Coronary artery (tissue), 2 donors: ENCODE measurements around the gene LTC4S.
A peak's percentile ranks its signal among the peaks of the same experiment; 100 is the strongest.

ENCODE experiments used
- DNase-seq: peaks from one replicate; pipeline ENCODE4 v3.0.0-alpha.2; 2017; ENCODE audit warnings: low spot score
- H3K27ac ChIP-seq, 2 donors: fragments of 200-600 bp; sonication (generic); one replicate each; pipeline ENCODE4 v1.5.1; 2016 to 2019
- H3K4me3 ChIP-seq: fragments of 200-600 bp; sonication (generic); 2 replicates; pipeline ENCODE4 v1.5.1; 2016; ENCODE audit warnings: mild to moderate bottlenecking, moderate library complexity
- CTCF ChIP-seq: fragments of 200-600 bp; sonication (generic); IDR thresholded peaks from one replicate; pipeline ENCODE4 v1.5.1; 2019; ENCODE audit warnings: antibody characterized with exemption

The LTC4S gene

GRCh38 chr5:179812135-179812825, 18.5 kb downstream of the LTC4S start:
- Histone ChIP-seq H3K27ac (no peak overlapping the region), H3K4me3 (no peak overlapping the region)
- DNase-seq, result no peak
- no peak for TF ChIP-seq CTCF

- H3K27ac ChIP-seq, result no peak overlapping the region
- no peak for TF ChIP-seq CTCF
- DNase-seq, result no peak
- H3K4me3 ChIP-seq, result no peak overlapping the region
Measured at GRCh38 chr5:179812997-179813607, 19.3 kb downstream of the LTC4S start.

- DNase-seq, result no peak
- Histone ChIP-seq H3K4me3 (no peak overlapping the region), H3K27ac (no peak overlapping the region)
- TF ChIP-seq CTCF, result no peak
Measured at GRCh38 chr5:179814090-179814489, 20.3 kb downstream of the LTC4S start.

GRCh38 chr5:179815491-179816249, 21.9 kb downstream of the LTC4S start:
- TF ChIP-seq CTCF, result no peak
- Histone ChIP-seq H3K4me3 (no peak overlapping the region), H3K27ac (no peak overlapping the region)
- DNase-seq, result no peak

GRCh38 chr5:179816401-179816795, 22.6 kb downstream of the LTC4S start:
- TF ChIP-seq CTCF, result no peak
- peak overlapping the region; percentile 75 for H3K4me3 ChIP-seq
- H3K27ac ChIP-seq, result peak overlapping the region; percentile 47 to 55
- no peak for DNase-seq

- peak overlapping the region; percentile 75 for H3K4me3 ChIP-seq
- no peak for DNase-seq
- no peak for TF ChIP-seq CTCF
- H3K27ac ChIP-seq, result peak overlapping the region; percentile 47 to 55
Measured at GRCh38 chr5:179816796-179817469, 23.1 kb downstream of the LTC4S start.
